Measurements from ENCODE around the gene GABRP. TPM values are rescaled to one million over a fixed set of nuclear protein-coding genes. Genes with fewer than 3 reads are reported as not detected.

GABRP gene
- total and polyA plus RNA-seq, 2 donors (not counting 3 experiments of a cell fraction or from before 2014, with no cell fraction given), result 0.66 to 3.0 TPM

GRCh38 chr5:170745481-170746071 lies 37.9 kb upstream of the GABRP start:
- POLR2A ChIA-PET, result interaction anchor here (1.7 kb wide), 1 partner anchor 46 kb away, joined by 7 read pairs; no protein-coding TSS in a partner anchor
- Histone ChIP-seq H3K79me2 (ENCODE audit: control insufficient read depth, insufficient read depth, low read length) (no peaks in the 10 kb centered on the region), H3K9me1 (replicated peaks; ENCODE audit: control insufficient read depth, extremely low read depth, insufficient read depth, low read length) (no peaks in the 10 kb centered on the region), H3K4me2 (ENCODE audit: insufficient read depth, low read length) (no peak overlapping the region), H3K4me3 (replicated peaks in 1 of 3; ENCODE audit: insufficient read depth in 1 of 3, low read depth in 1 of 3, low read length in 3 of 3) (no peak overlapping the region), H4K20me1 (replicated peaks; ENCODE audit: control insufficient read depth, extremely low read depth, insufficient read depth, low read length) (no peaks in the 10 kb centered on the region), H3K9me3 (replicated peaks; ENCODE audit: control insufficient read depth, insufficient read depth, low read length) (no peaks in the 10 kb centered on the region), H3K27me3 (ENCODE audit: control insufficient read depth in 2 of 2, insufficient read depth in 2 of 2, low read length in 2 of 2) (peaks cover 3 to 4% of the 10 kb centered on the region in 2 experiments), H3K9ac (replicated peaks; ENCODE audit: extremely low read depth, insufficient read depth, low read length) (no peak overlapping the region), H2AFZ (ENCODE audit: low read depth, low read length) (peak overlapping the region; percentile 68), H3K27ac (ENCODE audit: insufficient read depth, low read depth, low read length) (no peak overlapping the region), H3K36me3 (ENCODE audit: control insufficient read depth in 2 of 2, extremely low read depth in 1 of 2, insufficient read depth in 2 of 2, low read length in 2 of 2) (no peaks in the 10 kb centered on the region), H3K4me1 (ENCODE audit: control insufficient read depth, extremely low read depth, insufficient read depth, low read length) (peaks cover 6% of the 10 kb centered on the region)
- DNase-seq (ENCODE audit: low read depth, low spot score), result peak; percentile 46
- no TSS peak for BruUV-seq (replicated peaks)
- CTCF ChIA-PET, result interaction anchor here (0.8 to 13.5 kb wide), 19 partner anchors 10 to 596 kb away, joined by 3 to 452 read pairs (median 9); partner anchors contain the start of gene GABRP
- intact Hi-C loops (cut with micrococcal nuclease) (loop anchor here (2.0 to 5.0 kb wide), 2 partner anchors 239 to 417 kb away; no protein-coding TSS in a partner anchor), dilution Hi-C loops (cut with MboI; ENCODE audit: extremely low pct_ligation_motif_present, low sequenced_read_pairs) (no loop called here)
- FAIRE-seq, result no peak
- TF ChIP-seq MYC (IDR thresholded peaks at IDR 0.05; ENCODE audit: low read depth, low read length) (no peak), JUN (IDR thresholded peaks at IDR 0.05; ENCODE audit: borderline replicate concordance, insufficient read depth, insufficient read length, low read depth) (no peak)

- no peak overlapping the region for H3K9ac ChIP-seq (replicated peaks; ENCODE audit: extremely low read depth, insufficient read depth, low read length)
These were observed 37.2 kb upstream of the GABRP start for GRCh38 chr5:170746075-170746960.

More at GRCh38 chr5:170746075-170746960, 37.2 kb upstream of the GABRP start:
- ChIA-PET POLR2A (interaction anchor here (0.7 kb wide), 1 partner anchor 471 kb away, joined by 7 read pairs; no protein-coding TSS in a partner anchor), CTCF (interaction anchor here (0.8 to 13.5 kb wide), 17 partner anchors 9 to 595 kb away, joined by 3 to 452 read pairs (median 9); partner anchors contain the start of gene GABRP)
- no peaks in the 10 kb centered on the region for H3K79me2 ChIP-seq (ENCODE audit: control insufficient read depth, insufficient read depth, low read length)
- peaks cover 6% of the 10 kb centered on the region for H3K4me1 ChIP-seq (ENCODE audit: control insufficient read depth, extremely low read depth, insufficient read depth, low read length)
- TF ChIP-seq, protein P1, sequence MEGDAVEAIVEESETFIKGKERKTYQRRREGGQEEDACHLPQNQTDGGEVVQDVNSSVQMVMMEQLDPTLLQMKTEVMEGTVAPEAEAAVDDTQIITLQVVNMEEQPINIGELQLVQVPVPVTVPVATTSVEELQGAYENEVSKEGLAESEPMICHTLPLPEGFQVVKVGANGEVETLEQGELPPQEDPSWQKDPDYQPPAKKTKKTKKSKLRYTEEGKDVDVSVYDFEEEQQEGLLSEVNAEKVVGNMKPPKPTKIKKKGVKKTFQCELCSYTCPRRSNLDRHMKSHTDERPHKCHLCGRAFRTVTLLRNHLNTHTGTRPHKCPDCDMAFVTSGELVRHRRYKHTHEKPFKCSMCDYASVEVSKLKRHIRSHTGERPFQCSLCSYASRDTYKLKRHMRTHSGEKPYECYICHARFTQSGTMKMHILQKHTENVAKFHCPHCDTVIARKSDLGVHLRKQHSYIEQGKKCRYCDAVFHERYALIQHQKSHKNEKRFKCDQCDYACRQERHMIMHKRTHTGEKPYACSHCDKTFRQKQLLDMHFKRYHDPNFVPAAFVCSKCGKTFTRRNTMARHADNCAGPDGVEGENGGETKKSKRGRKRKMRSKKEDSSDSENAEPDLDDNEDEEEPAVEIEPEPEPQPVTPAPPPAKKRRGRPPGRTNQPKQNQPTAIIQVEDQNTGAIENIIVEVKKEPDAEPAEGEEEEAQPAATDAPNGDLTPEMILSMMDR (IDR thresholded peaks at IDR 0.05; ENCODE audit: extremely low read depth in 1 of 2, insufficient read depth in 1 of 2, low read depth in 1 of 2, low read length in 2 of 2), result no peak
- no peak for TF ChIP-seq JUN (IDR thresholded peaks at IDR 0.05; ENCODE audit: borderline replicate concordance, insufficient read depth, insufficient read length, low read depth)
- TF ChIP-seq MYC (IDR thresholded peaks at IDR 0.05; ENCODE audit: low read depth, low read length), result no peak
- TF ChIP-seq POLR2AphosphoS5 (IDR thresholded peaks at IDR 0.05; ENCODE audit: insufficient read depth, low read depth, low read length), result no peak
- TF ChIP-seq GATA2 (IDR thresholded peaks at IDR 0.05; ENCODE audit: insufficient read depth, insufficient read length, low read depth, low read length), result no peak
- TF ChIP-seq POLR2A (IDR thresholded peaks at IDR 0.05; ENCODE audit: low read depth, low read length), result no peak
- no peak for TF ChIP-seq FOS (IDR thresholded peaks at IDR 0.05; ENCODE audit: borderline replicate concordance, insufficient read depth, low read length)
- TF ChIP-seq, protein P2, sequence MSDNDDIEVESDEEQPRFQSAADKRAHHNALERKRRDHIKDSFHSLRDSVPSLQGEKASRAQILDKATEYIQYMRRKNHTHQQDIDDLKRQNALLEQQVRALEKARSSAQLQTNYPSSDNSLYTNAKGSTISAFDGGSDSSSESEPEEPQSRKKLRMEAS (IDR thresholded peaks at IDR 0.05; ENCODE audit: insufficient read depth, insufficient read length), result no peak
- no peak for TF ChIP-seq EZH2 (IDR thresholded peaks at IDR 0.05; ENCODE audit: borderline replicate concordance, low read depth, low read length, severe bottlenecking)
- H3K27me3 ChIP-seq (ENCODE audit: control insufficient read depth in 2 of 2, insufficient read depth in 2 of 2, low read length in 2 of 2), result peaks cover 5 to 6% of the 10 kb centered on the region in 2 experiments
- H3K9me3 ChIP-seq (replicated peaks; ENCODE audit: control insufficient read depth, insufficient read depth, low read length), result no peaks in the 10 kb centered on the region
- no peaks in the 10 kb centered on the region for H3K36me3 ChIP-seq (ENCODE audit: control insufficient read depth in 2 of 2, extremely low read depth in 1 of 2, insufficient read depth in 2 of 2, low read length in 2 of 2)
- dilution Hi-C loops (cut with MboI; ENCODE audit: extremely low pct_ligation_motif_present, low sequenced_read_pairs) (no loop called here), intact Hi-C loops (cut with micrococcal nuclease) (loop anchor here (5.0 kb wide), 1 partner anchor 416 kb away; no protein-coding TSS in a partner anchor)
- no TSS peak for BruUV-seq (replicated peaks)
- H3K4me3 ChIP-seq (replicated peaks in 1 of 3; ENCODE audit: insufficient read depth in 1 of 3, low read depth in 1 of 3, low read length in 3 of 3), result no peak overlapping the region
- no peaks in the 10 kb centered on the region for H3K9me1 ChIP-seq (replicated peaks; ENCODE audit: control insufficient read depth, extremely low read depth, insufficient read depth, low read length)
- no peak overlapping the region for H3K4me2 ChIP-seq (ENCODE audit: insufficient read depth, low read length)
- no peak overlapping the region for H3K27ac ChIP-seq (ENCODE audit: insufficient read depth, low read depth, low read length)
- peak; percentile 4 for FAIRE-seq
- H4K20me1 ChIP-seq (replicated peaks; ENCODE audit: control insufficient read depth, extremely low read depth, insufficient read depth, low read length), result no peaks in the 10 kb centered on the region
- H2AFZ ChIP-seq (ENCODE audit: low read depth, low read length), result peak overlapping the region; percentile 68
- peak; percentile 18 for DNase-seq (ENCODE audit: low read depth, low spot score)

All from endothelial cell of umbilical vein (primary cell).